Common myeloid progenitor, CD34-positive (primary cell): ENCODE measurements around the gene FRS3.

Experiments used
- CTCF ChIA-PET: fragments of 350-600 bp; sonication (Branson Sonifier 250); formaldehyde crosslinking; loops from one replicate; lab custom pipeline; 2021; ENCODE audit warnings: antibody characterized with exemption; lab: Charles Lee
- POLR2A ChIA-PET: fragments of 350-600 bp; sonication (Branson Sonifier 250); formaldehyde crosslinking; loops from one replicate; lab custom pipeline; 2021; ENCODE audit warnings: antibody characterized with exemption; lab: Charles Lee
- DNase-seq, 3 donors: peaks; one replicate each; pipeline versions ENCODE4 v3.0.0 to v3.0.0-alpha.2; 2013
- H3K27ac ChIP-seq, 2 experiments: 1 replicate in 1 of 2; 2 replicates in 1 of 2; pipeline ENCODE4 v1.7.0; 2013; ENCODE audit warnings: inconsistent platforms in 2 of 2, low read length in 2 of 2, mild to moderate bottlenecking in 2 of 2, low read depth in 1 of 2, moderate library complexity in 1 of 2; ENCODE audit not compliant: severe bottlenecking in 2 of 2, insufficient read depth in 1 of 2, poor library complexity in 1 of 2
- H3K27me3 ChIP-seq, 5 experiments: replicated peaks in 2 of 5; 1 replicate in 3 of 5; 2 replicates in 2 of 5; pipeline versions ENCODE4 v1.6.1 to v1.7.0; 2013; ENCODE audit warnings: low read length in 4 of 5, mild to moderate bottlenecking in 2 of 5, moderate library complexity in 2 of 5, inconsistent platforms in 1 of 5; ENCODE audit not compliant: insufficient read depth in 5 of 5, control insufficient read depth in 4 of 5
- H3K36me3 ChIP-seq, 4 experiments: 1 replicate in 2 of 4; 2 replicates in 2 of 4; pipeline versions ENCODE4 v1.6.1 to v1.7.0; 2013; ENCODE audit warnings: low read length in 3 of 4, control low read depth in 1 of 4, mild to moderate bottlenecking in 1 of 4; ENCODE audit not compliant: control insufficient read depth in 4 of 4, insufficient read depth in 4 of 4
- H3K4me1 ChIP-seq, 4 experiments: 1 replicate in 3 of 4; 2 replicates in 1 of 4; pipeline versions ENCODE4 v1.6.1 to v1.7.1; 2013; ENCODE audit warnings: low read length in 3 of 4, mild to moderate bottlenecking in 3 of 4, control low read depth in 1 of 4, inconsistent platforms in 1 of 4, moderate library complexity in 1 of 4; ENCODE audit not compliant: control insufficient read depth in 4 of 4, insufficient read depth in 4 of 4; ENCODE audit errors: control extremely low read depth in 1 of 4
- H3K4me3 ChIP-seq, 7 experiments: 1 replicate in 4 of 7; 2 replicates in 3 of 7; pipeline versions ENCODE4 v1.5.1 to v1.7.0; 2013; ENCODE audit warnings: mild to moderate bottlenecking in 7 of 7, low read length in 6 of 7, moderate library complexity in 6 of 7, inconsistent platforms in 2 of 7, low read depth in 2 of 7, control low read depth in 1 of 7; ENCODE audit not compliant: insufficient read depth in 4 of 7, control insufficient read depth in 1 of 7; ENCODE audit errors: extremely low read depth in 1 of 7
- H3K9me3 ChIP-seq, 5 experiments: 1 replicate in 4 of 5; 2 replicates in 1 of 5; pipeline versions ENCODE4 v1.6.1 to v1.7.1; 2013; ENCODE audit warnings: low read length in 4 of 5, mild to moderate bottlenecking in 2 of 5, inconsistent platforms in 1 of 5, low read depth in 1 of 5, moderate library complexity in 1 of 5; ENCODE audit not compliant: control insufficient read depth in 4 of 5, insufficient read depth in 2 of 5; ENCODE audit errors: control extremely low read depth in 1 of 5
- WGBS: methylation state at CpG from one replicate; pipeline ENCODE4 v1.1.5; 2013; ENCODE audit not compliant: insufficient coverage; 5-methylcytosine and 5-hydroxymethylcytosine counted together

Gene FRS3

GRCh38 chr6:41759106-41759904 is 20.4 kb downstream of the FRS3 start:
- no peak for DNase-seq
- no peak overlapping the region for H3K4me3 ChIP-seq
- no peaks in the 10 kb centered on the region for H3K36me3 ChIP-seq
- H3K27me3 ChIP-seq: no peaks in the 10 kb centered on the region
- POLR2A ChIA-PET: no interaction called here
- H3K9me3 ChIP-seq: no peaks in the 10 kb centered on the region
- H3K27ac ChIP-seq: no peak overlapping the region
- CTCF ChIA-PET: interaction anchor here (0.7 to 1.5 kb wide), 5 partner anchors 9 to 60 kb away, joined by 3 to 5 read pairs (median 3); no protein-coding TSS in a partner anchor
- H3K4me1 ChIP-seq: peaks cover 0 to 18% (median 5%) of the 10 kb centered on the region in 4 experiments
- 95% methylated on average over 11 of the region's 13 CpGs for WGBS

GRCh38 chr6:41758641-41759035 is 21.1 kb downstream of the FRS3 start:
- Histone ChIP-seq H3K4me3 (no peak overlapping the region), H3K9me3 (no peaks in the 10 kb centered on the region), H3K27me3 (peaks cover 0 to 4% (median 0%) of the 10 kb centered on the region in 5 experiments), H3K4me1 (peaks cover 0 to 11% (median 3%) of the 10 kb centered on the region in 4 experiments), H3K27ac (no peak overlapping the region), H3K36me3 (no peaks in the 10 kb centered on the region)
- ChIA-PET POLR2A (no interaction called here), CTCF (interaction anchor here (0.7 to 1.2 kb wide), 4 partner anchors 10 to 27 kb away, joined by 3 read pairs; no protein-coding TSS in a partner anchor)
- no peak for DNase-seq
- WGBS: 100% methylated on average over 6 of the region's 6 CpGs

GRCh38 chr6:41757931-41758640 is 21.6 kb downstream of the FRS3 start:
- H3K27me3 ChIP-seq: peaks cover 0 to 4% (median 0%) of the 10 kb centered on the region in 5 experiments
- 95% methylated on average over 3 of the region's 8 CpGs for WGBS
- no peak overlapping the region for H3K27ac ChIP-seq
- peaks cover 0 to 6% (median 2%) of the 10 kb centered on the region in 4 experiments for H3K4me1 ChIP-seq
- CTCF ChIA-PET: interaction anchor here (0.7 to 3.0 kb wide), 3 partner anchors 11 to 28 kb away, joined by 3 to 11 read pairs (median 3); no protein-coding TSS in a partner anchor
- H3K4me3 ChIP-seq: no peak overlapping the region
- POLR2A ChIA-PET: no interaction called here
- H3K36me3 ChIP-seq: no peaks in the 10 kb centered on the region
- no peak for DNase-seq
- H3K9me3 ChIP-seq: no peaks in the 10 kb centered on the region

- 98% methylated on average over 6 of the region's 6 CpGs for WGBS
- DNase-seq: no peak
- POLR2A ChIA-PET: no interaction called here
- H3K4me3 ChIP-seq: no peak overlapping the region
- CTCF ChIA-PET: interaction anchor here (1.4 to 3.0 kb wide), 2 partner anchors 14 to 18 kb away, joined by 4 to 11 read pairs; no protein-coding TSS in a partner anchor
- H3K4me1 ChIP-seq: peaks cover 0 to 6% (median 2%) of the 10 kb centered on the region in 4 experiments
- no peaks in the 10 kb centered on the region for H3K36me3 ChIP-seq
- H3K27me3 ChIP-seq: peaks cover 0 to 4% (median 0%) of the 10 kb centered on the region in 5 experiments
- no peak overlapping the region for H3K27ac ChIP-seq
- no peaks in the 10 kb centered on the region for H3K9me3 ChIP-seq
Measured at GRCh38 chr6:41757271-41757670, 22.4 kb downstream of the FRS3 start.

- Histone ChIP-seq H3K4me1 (peaks cover 0 to 6% (median 2%) of the 10 kb centered on the region in 4 experiments), H3K27ac (no peak overlapping the region), H3K4me3 (no peak overlapping the region), H3K9me3 (no peaks in the 10 kb centered on the region), H3K36me3 (no peaks in the 10 kb centered on the region), H3K27me3 (peaks cover 0 to 4% (median 0%) of the 10 kb centered on the region in 5 experiments)
- CTCF ChIA-PET: interaction anchor here (1.0 to 3.0 kb wide), 4 partner anchors 13 to 51 kb away, joined by 4 to 11 read pairs (median 4); no protein-coding TSS in a partner anchor
- DNase-seq: no peak
- 46% methylated on average over 11 of the region's 13 CpGs for WGBS
- POLR2A ChIA-PET: interaction anchor here (0.7 kb wide), 1 partner anchor 166 kb away, joined by 3 read pairs; no protein-coding TSS in a partner anchor
Measured at GRCh38 chr6:41756354-41756753, 23.3 kb downstream of the FRS3 start.

GRCh38 chr6:41755895-41756294 is 23.8 kb downstream of the FRS3 start:
- H3K4me3 ChIP-seq: no peak overlapping the region
- no peak overlapping the region for H3K27ac ChIP-seq
- POLR2A ChIA-PET: interaction anchor here (0.7 kb wide), 1 partner anchor 166 kb away, joined by 3 read pairs; no protein-coding TSS in a partner anchor
- H3K27me3 ChIP-seq: peaks cover 0 to 4% (median 0%) of the 10 kb centered on the region in 5 experiments
- H3K36me3 ChIP-seq: no peaks in the 10 kb centered on the region
- 94% methylated on average over 3 of the region's 4 CpGs for WGBS
- CTCF ChIA-PET: interaction anchor here (1.0 to 3.0 kb wide), 4 partner anchors 12 to 50 kb away, joined by 4 to 11 read pairs (median 4); no protein-coding TSS in a partner anchor
- no peak for DNase-seq
- no peaks in the 10 kb centered on the region for H3K9me3 ChIP-seq
- H3K4me1 ChIP-seq: peaks cover 0 to 6% (median 2%) of the 10 kb centered on the region in 4 experiments
